ENCODE results near the gene ARFGAP3.
A peak's percentile ranks its signal among the peaks of the same experiment; 100 is the strongest.

ARFGAP3 gene

GRCh38 chr22:42856865-42857704 lies at the start of gene ARFGAP3:
TSS of gene ARFGAP3 (minus strand) at chr22:42857273. CDS start at chr22:42857182, 91 bp downstream.
- DNase-seq: peak; percentile 47 to 60

GRCh38 chr22:42905702-42906183 lies 48.7 kb upstream of the ARFGAP3 start:
- no peak for DNase-seq

- DNase-seq: peak in 1 of 2 experiments; percentile 27
These were observed 48.1 kb upstream of the ARFGAP3 start for GRCh38 chr22:42905217-42905616.

- no peak for DNase-seq
These were observed 47.0 kb upstream of the ARFGAP3 start for GRCh38 chr22:42904050-42904449.

GRCh38 chr22:42902875-42903510 lies 45.9 kb upstream of the ARFGAP3 start:
- no peak for DNase-seq

GRCh38 chr22:42901790-42902508 lies 44.9 kb upstream of the ARFGAP3 start:
- DNase-seq: no peak

- DNase-seq: no peak
These were observed 40.9 kb upstream of the ARFGAP3 start for GRCh38 chr22:42897960-42898359.

- DNase-seq: peak in 1 of 2 experiments; percentile 37
These were observed 38.5 kb upstream of the ARFGAP3 start for GRCh38 chr22:42895541-42895981.

GRCh38 chr22:42895087-42895486 lies 38.0 kb upstream of the ARFGAP3 start:
- no peak for DNase-seq

DNA sequence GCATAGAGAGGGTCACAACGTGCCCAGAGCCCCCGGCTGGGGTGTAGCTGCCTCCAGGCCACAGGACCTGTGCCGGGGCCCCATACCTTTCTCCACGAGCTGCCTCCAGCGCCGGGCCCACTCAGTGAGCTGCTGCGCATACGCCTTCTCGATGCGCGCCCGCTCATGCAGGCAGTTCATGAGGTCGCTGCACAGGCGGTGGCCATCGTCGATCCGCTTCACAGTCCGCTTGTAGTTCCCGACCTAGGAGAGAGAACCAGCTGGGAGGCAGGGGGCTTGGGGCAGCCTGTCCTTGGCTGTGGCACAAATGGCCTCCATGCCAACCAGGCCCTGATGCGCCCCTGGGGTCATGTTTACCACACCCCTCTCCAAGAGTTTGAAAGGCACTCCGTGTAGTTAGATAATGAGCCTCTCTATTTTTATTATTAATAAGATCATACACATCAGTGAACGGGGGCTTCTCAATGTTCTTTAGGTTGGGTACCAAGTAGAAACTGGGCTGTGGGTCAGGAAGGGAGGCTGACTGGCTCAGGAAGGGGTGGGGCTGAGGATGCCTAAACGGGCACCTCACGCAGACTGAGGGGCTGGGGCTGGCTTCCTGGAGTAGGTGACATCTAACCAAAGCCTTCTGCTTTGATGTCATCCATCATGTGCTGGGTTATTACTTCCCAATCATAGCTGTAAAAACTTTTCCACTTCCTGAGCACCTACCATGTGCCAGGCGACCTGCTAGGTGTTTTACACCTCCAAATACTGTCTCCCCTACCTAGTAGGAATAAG lies 36.5 kb upstream of the ARFGAP3 start:
- DNase-seq: no peak

DNA sequence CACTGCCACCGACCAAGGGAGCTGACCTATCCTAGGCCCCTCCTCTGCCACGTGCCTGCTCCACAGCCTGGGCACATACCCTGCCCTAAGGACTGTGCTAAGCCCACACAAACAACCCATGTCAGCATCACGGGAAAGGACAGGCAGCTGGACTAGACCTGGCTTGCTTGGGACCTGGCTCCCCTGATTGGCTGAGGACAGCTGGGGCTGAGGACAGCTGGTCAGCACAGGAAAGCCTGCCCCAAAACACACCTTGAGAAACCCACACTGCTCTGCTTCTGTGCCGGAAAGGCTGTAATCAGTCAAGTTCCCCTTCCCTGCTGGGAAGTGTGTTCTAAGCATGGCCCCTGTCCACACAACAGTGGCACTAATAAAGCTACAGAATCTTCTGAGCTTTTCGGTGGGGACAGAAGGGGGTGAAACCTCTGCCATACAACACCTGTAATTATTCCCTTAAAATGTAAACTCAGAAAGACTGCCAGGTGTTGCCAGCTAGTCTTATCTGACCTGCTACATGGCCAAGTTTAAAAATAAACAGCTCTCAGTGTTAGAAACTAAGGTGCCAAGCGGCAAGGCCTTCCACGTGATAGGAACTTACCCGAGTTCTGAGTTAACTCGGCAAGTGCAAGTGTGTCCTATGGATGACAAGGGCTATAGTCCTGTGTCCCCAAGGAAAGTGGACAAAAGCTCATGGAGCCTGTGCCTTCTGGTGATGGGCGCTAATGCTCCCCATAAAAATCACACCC lies 35.7 kb upstream of the ARFGAP3 start:
- DNase-seq: no peak

DNA sequence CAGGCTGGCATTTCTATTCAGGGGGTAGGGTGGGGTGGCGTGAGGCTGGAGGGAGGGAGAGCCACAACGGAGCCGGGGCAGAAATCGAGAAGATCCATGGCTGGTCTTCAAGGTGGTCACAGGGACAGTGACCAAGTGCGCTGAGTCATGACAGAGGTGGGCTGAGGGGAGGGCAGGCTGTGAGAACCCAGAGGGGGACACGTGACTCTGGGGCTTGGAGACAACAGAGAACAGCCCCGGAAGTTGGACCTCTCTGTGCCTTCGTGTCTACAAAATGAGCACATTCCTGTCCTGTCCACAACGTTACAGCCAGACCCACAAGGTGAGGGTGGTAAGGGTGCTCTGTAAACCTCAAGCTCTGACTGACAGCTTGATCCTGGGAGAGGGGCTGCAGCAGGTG lies 35.1 kb upstream of the ARFGAP3 start:
- DNase-seq: no peak

- DNase-seq: no peak
These were observed 34.6 kb upstream of the ARFGAP3 start for GRCh38 chr22:42891696-42892095.

DNA sequence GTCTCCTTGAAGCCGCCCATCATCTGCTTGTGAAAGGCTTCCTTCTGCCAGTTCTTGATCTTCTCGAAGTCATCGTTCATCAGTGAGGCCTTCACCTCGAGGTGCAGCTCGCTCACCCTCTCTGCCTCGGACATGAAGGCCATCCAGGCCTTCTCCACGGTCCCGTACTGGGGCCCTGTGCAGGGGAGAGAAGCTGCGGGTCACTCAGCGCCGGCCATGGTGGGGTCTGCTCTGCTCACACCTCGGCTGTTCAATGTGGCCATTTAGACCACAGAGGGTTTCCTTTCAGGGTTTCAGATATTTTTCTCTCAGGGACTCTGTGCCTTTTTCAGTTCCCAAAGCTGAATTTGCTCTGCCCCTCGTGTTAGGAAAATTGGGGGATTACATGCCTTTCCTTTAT lies 33.9 kb upstream of the ARFGAP3 start:
- DNase-seq: no peak

- no peak for DNase-seq
These were observed 32.2 kb upstream of the ARFGAP3 start for GRCh38 chr22:42889304-42889703.

GRCh38 chr22:42887523-42888507 lies 30.7 kb upstream of the ARFGAP3 start:
- no peak for DNase-seq

GRCh38 chr22:42887120-42887519 lies 30.0 kb upstream of the ARFGAP3 start:
- DNase-seq: no peak

DNA sequence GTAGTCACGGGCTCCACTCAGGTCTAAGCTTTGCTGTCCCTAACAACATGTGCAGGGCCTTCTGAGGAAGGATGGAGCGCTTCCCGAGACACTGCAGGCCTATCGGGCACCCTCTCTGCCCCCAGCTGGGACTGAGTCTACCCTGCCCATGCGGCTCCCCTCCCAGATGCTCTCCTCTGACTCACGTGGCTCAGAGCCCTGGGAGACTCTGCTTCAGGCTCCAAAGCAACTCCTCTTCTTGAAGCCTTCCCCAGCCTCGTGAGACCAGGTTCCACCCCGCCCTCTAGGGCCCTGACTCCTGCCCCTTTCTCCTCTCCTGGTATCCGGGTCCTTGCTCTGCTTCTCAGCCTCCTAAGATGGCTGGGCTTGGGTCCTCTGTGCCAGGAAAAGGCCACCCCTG lies 28.4 kb upstream of the ARFGAP3 start:
- DNase-seq: no peak

DNA sequence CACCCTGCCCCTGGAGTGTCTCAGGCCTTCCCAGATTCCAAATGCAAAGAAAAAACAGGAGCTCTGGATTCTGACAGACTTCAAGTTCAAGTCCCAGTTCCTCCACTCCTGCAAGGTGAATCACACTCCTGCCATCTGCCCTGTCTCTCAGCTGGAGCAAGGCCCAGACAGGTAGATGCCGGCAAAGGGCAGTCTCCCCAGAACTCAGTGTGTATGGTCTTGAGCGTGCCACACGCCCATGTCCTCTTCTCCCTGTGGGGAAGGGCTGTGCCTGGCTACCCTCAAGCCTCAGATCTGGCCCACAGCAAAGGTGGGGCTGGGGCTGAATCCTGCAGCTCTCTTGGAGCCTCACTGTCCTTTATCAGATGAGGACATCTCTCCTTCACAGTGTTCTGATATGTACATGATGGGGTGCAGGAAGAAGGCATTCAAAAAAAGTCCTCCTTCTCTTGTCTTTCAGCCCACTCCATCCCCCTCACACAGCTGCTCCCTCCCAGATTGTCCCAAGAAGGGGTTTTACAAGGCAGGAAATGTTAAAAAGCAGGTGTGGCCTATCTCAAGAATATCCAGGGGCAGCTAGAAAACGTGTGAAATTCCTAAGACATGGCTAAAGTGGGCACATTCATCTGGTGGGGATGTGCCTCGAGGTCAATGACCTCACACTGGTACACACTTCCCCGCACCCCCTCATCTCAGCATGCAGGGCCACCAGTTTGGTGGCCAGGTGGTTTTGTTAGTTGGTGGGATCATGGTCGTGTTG lies 27.7 kb upstream of the ARFGAP3 start:
- no peak for DNase-seq

GRCh38 chr22:42883970-42884369 lies 26.9 kb upstream of the ARFGAP3 start:
- DNase-seq: no peak

Measured in cerebellar nuclear complex (tissue), 1 donor.